Upper lobe of left lung (tissue), 4 donors: Measurements from ENCODE around the gene FXYD7.

Experiments used
- POLR2A ChIP-seq, 4 donors: fragments of 450-650 bp; IDR thresholded peaks; one replicate each; pipeline ENCODE4 v1.5.1; 2016 to 2017; ENCODE audit warnings: antibody characterized with exemption in 4 of 4, mild to moderate bottlenecking in 2 of 4
- POLR2AphosphoS5 ChIP-seq, 2 donors: sonication (generic); formaldehyde crosslinking; IDR thresholded peaks; one replicate each; pipeline ENCODE4 v1.5.1; 2017; ENCODE audit warnings: antibody characterized with exemption in 2 of 2
- TF ChIP-seq, protein P1 (sequence below), 6 experiments: fragments of 450-650 bp in 4 of 6; fragments of 200-600 bp in 2 of 6; sonication (generic) in 2 of 6; IDR thresholded peaks; one replicate each; pipeline ENCODE4 v1.5.1; 2016 to 2019; ENCODE audit warnings: antibody characterized with exemption in 6 of 6

DNA sequence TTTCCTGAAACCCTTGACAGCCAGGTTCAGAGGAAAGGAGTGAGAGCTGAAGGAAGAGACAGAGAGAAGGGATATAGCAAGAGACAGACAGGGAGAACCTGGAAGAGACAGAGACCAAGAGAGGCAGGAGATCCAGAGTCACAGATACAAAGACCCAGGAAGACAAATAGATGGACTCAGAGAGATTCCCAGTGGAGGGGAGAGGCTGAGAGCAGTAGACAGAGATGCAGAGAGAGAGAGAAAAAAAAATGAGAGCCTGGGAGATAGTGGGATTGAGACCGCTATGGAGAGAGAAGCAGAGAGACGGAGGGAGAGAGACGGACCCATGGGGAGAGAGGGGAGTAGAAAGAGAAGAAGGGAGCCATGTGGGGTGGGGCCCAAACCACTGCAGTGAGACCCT, 763 bp downstream of the FXYD7 start:
- no peak for TF ChIP-seq POLR2A (IDR thresholded peaks at IDR 0.05)
- TF ChIP-seq, protein P1, sequence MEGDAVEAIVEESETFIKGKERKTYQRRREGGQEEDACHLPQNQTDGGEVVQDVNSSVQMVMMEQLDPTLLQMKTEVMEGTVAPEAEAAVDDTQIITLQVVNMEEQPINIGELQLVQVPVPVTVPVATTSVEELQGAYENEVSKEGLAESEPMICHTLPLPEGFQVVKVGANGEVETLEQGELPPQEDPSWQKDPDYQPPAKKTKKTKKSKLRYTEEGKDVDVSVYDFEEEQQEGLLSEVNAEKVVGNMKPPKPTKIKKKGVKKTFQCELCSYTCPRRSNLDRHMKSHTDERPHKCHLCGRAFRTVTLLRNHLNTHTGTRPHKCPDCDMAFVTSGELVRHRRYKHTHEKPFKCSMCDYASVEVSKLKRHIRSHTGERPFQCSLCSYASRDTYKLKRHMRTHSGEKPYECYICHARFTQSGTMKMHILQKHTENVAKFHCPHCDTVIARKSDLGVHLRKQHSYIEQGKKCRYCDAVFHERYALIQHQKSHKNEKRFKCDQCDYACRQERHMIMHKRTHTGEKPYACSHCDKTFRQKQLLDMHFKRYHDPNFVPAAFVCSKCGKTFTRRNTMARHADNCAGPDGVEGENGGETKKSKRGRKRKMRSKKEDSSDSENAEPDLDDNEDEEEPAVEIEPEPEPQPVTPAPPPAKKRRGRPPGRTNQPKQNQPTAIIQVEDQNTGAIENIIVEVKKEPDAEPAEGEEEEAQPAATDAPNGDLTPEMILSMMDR (IDR thresholded peaks at IDR 0.05) = no peak
- no peak for TF ChIP-seq POLR2AphosphoS5 (IDR thresholded peaks at IDR 0.05)
